Sciatic nerve (tissue), 2 donors: ENCODE data around the gene FXYD1. TPM values are rescaled to one million over a fixed set of nuclear protein-coding genes. Genes with fewer than 3 reads are reported as not detected.

ENCODE experiments used
- ATAC-seq: fragments of 200-7000 bp; cut with Tn5 transposase; one replicate; pipeline ENCODE4 v1.9.1; 2020; ENCODE audit warnings: mild to moderate bottlenecking, moderate library complexity
- DNase-seq: peaks from one replicate; pipeline ENCODE4 v3.0.0-alpha.2; 2020; ENCODE audit warnings: low spot score
- intact Hi-C: fragments of 100-400 bp; cut with DNase I; formaldehyde crosslinking; loops from one replicate; pipeline ENCODE4 v1.14.2; 2022
- total RNA-seq: library from RNA; stranded (reverse); fragmentation: NEBNext Ultra II Directional; extraction: Animal tissue kit (Norgen Biotek cat#: 25700); gene quantifications from one replicate; pipeline ENCODE4 v1.2.1, GENCODE V29; 2021
- donor health status: DM: no; HTN: no; CAD: no.
- donor health status: DM: no; HTN: no; CAD: no.

The FXYD1 gene
- total RNA-seq, 1 donor from 2014 or later, result 460 TPM

GRCh38 chr19:35169221-35169995, 30.8 kb downstream of the FXYD1 start:
- ATAC-seq (peak; percentile 34), DNase-seq (no peak)
- intact Hi-C loops, result no loop called here

GRCh38 chr19:35170359-35171061, 31.9 kb downstream of the FXYD1 start:
- intact Hi-C loops, result no loop called here
- ATAC-seq, result peak; percentile 85
- no peak for DNase-seq

DNA sequence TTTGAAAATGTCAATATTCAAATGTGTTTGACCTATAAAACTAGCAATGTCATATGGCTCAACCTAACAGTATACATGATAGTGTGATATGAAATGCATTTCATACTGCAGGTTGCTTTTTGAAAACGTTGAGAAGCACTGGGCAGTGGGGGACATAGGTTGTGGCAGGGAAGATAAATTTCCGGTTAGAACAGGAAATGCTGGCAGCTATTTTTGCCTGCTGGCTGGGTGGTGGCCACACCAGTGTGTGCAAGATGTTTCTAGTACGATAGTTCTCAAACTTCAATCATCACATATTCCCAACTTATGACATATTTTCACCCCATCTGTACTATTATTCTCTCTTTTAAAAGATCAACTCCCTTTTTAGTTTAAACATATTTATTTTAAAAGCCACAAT, 33.1 kb downstream of the FXYD1 start:
- no peak for ATAC-seq
- no peak for DNase-seq
- intact Hi-C loops, result no loop called here

DNA sequence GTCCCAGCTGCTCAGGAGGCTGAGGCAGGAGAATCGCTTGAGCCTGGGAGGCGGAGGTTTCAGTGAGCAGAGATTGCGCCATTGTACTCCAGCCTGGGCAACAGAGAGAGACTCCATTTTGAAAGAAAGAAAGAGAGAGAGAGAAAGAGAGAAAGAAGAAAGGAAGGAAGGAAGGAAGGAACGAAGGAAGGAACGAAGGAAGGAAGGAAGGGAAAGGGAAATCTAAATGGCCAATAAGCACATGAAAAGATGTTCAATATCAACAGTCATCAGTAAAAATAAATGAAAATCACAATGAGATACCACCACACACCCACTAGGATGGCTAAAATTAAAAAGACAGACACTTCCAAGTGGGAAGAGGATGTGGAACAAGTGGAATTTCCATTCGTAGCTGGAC, 35.6 kb downstream of the FXYD1 start:
- intact Hi-C loops, result no loop called here
- DNase-seq (no peak), ATAC-seq (no peak)

DNA sequence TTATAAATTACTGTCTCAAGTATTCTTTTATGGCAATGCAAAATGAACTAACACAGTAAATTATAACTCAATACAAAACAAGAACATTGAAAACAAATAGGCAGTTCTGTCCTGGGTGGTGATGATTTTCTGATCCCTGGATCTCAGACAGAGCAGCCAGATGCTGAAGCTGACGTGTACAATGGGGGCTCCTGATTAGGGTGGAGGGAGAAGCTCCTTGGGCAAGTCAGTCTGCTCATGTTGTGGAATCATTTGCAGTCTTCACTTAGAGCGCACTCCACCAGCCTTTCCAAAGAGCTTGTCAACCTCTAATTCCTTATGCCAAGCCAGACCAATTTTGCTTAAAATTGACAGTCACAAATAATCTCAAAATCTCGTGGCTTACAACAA, 37.6 kb downstream of the FXYD1 start:
- ATAC-seq (no peak), DNase-seq (no peak)
- intact Hi-C loops, result no loop called here

DNA sequence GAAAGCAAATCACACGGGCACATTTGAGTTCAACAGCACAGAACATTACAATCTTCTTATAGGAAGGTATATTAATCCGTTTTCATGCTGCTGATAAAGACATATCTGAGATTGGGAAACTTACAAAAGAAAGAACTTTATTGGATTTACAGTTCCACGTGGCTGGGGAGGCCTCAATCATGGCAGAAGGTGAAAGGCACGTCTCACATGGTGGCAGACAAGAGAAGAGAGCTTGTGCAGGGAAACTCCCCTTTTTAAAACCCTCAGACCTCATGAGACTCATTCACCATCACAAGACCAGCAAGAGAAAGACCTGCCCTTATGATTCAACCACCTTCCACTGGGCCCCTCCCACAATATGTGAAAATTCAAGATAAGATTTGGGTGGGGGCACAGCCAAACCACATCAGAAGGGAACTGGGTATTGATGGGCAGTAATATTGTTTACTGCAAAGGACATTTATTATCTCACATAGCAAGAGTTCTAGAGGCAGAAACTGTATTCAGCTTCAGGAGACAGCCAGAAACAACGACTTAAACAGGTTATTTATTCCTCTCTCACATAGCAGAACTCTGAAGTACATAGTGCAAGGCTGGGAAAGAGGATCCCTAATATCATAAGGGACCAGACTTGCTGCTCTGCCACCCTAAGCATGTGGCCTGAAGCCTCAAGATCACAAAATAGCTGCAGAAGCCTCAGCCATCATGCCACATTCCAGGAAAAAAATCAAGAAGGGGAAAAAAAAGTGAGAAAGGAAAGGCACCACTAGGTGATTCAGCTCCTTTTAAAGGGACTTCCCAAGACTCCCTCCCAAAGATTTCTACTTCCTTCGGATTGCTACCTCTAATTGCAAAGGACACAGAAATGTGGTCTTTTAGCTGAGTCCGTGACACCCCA, 39.0 kb downstream of the FXYD1 start:
- ATAC-seq, result no peak

GRCh38 chr19:35178701-35179100, 40.1 kb downstream of the FXYD1 start:
- intact Hi-C loops, result no loop called here
- DNase-seq (no peak), ATAC-seq (peak; percentile 86)

More for the DNA sequence above, 39.0 kb downstream of the FXYD1 start:
- intact Hi-C loops, result no loop called here
- no peak for DNase-seq

GRCh38 chr19:35179830-35180229, 41.2 kb downstream of the FXYD1 start:
- DNase-seq (no peak), ATAC-seq (no peak)

DNA sequence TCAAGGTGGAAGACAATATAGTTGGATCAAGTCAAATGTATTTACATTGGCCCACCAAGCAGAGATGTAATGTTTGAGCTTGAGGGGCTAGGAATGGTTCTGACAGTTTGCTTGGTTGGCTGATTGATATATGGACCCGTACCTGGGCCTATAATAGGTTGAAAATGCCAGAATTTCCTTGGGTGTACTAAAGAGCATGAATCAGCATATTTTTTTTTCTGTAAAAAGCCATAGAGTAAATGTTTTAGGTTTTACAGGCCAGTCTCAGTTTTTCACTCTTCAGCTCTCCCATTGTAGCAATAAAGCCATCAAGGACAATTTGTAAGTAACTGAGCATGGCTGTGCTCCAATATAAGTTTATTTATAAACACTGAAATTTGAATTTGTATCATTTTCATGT, 42.8 kb downstream of the FXYD1 start:
- ATAC-seq, result no peak
- intact Hi-C loops, result no loop called here

More at GRCh38 chr19:35179830-35180229, 41.2 kb downstream of the FXYD1 start:
- intact Hi-C loops, result no loop called here

DNA sequence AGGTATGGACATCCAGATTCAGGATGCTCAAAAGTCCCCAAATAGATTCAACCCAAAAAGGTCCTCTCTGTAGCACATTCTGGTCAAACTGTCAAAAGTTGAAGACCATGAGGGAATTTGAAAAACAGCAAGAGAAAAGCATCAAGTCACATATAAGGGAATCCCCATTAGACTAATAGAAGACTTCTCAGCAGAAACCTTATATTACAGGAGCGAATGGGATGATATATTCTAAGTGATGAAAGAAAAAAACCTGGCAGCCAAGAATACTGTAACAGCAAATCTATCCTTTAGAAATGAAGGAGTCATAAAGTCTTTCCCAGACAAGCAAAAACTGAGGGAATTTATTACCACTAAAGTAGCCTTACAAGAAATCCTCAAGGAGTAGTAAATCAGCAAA, 45.6 kb downstream of the FXYD1 start:
- intact Hi-C loops, result no loop called here
- ATAC-seq (no peak), DNase-seq (no peak)

More for the DNA sequence above, 42.8 kb downstream of the FXYD1 start:
- DNase-seq, result no peak

- intact Hi-C loops, result no loop called here
- DNase-seq (no peak), ATAC-seq (no peak)
Observed at GRCh38 chr19:35184884-35185283, 46.3 kb downstream of the FXYD1 start.

Other genes starting within 250 kb of the FXYD1 start
- 6.2 TPM for gene ZNF30, start 211.9 kb upstream of the FXYD1 start, total RNA-seq
- gene ZNF792, start 174.6 kb upstream of the FXYD1 start, total RNA-seq, result 9.0 TPM
- gene GRAMD1A, start 138.5 kb upstream of the FXYD1 start, total RNA-seq, result 81.2 TPM
- 13.8 TPM for gene SCN1B, start 108.4 kb upstream of the FXYD1 start, total RNA-seq
- 1.1 TPM for gene HPN, start 97.1 kb upstream of the FXYD1 start, total RNA-seq
- gene FXYD3, start 23.0 kb upstream of the FXYD1 start, total RNA-seq, result 24.1 TPM
- gene LGI4, start 3.8 kb upstream of the FXYD1 start, total RNA-seq, result 244 TPM
- 5.5 TPM for gene FXYD7, start 4.4 kb downstream of the FXYD1 start, total RNA-seq
- 92.9 TPM for gene FXYD5, start 15.9 kb downstream of the FXYD1 start, total RNA-seq
- gene FAM187B, start 89.9 kb downstream of the FXYD1 start, total RNA-seq, result 0.31 TPM
- gene LSR, start 110.2 kb downstream of the FXYD1 start, total RNA-seq, result 9.3 TPM
- gene USF2, start 130.1 kb downstream of the FXYD1 start, total RNA-seq, result 137 TPM
- 8.9 TPM for gene HAMP, start 143.7 kb downstream of the FXYD1 start, total RNA-seq
- gene MAG, start 153.3 kb downstream of the FXYD1 start, total RNA-seq, result 82.2 TPM
- gene CD22, start 190.4 kb downstream of the FXYD1 start, total RNA-seq, result 23.8 TPM
- gene FFAR1, start 209.1 kb downstream of the FXYD1 start, total RNA-seq, result not detected
- gene FFAR3, start 219.6 kb downstream of the FXYD1 start, total RNA-seq, result 0.76 TPM
- gene GPR42, start 232.2 kb downstream of the FXYD1 start, total RNA-seq, result 0.58 TPM